Lung (tissue), 12 donors: ENCODE measurements around the gene BCL2L12. TPM values are rescaled to one million over a fixed set of nuclear protein-coding genes. Genes with fewer than 3 reads are reported as not detected.

ENCODE experiments used
- ATAC-seq: fragments of 200-7000 bp; cut with Tn5 transposase; one replicate; pipeline ENCODE4 v1.9.1; 2020; ENCODE audit warnings: moderate number of reproducible peaks; ENCODE audit not compliant: insufficient read depth, low FRiP score
- DNase-seq, 3 donors: peaks; one replicate each; pipeline ENCODE4 v3.0.0-alpha.2; 2013 to 2017
- H3K27ac ChIP-seq, 2 donors: one replicate each; pipeline ENCODE4 v1.5.1; 2013; ENCODE audit warnings: mild to moderate bottlenecking in 2 of 2, moderate library complexity in 2 of 2, control low read depth in 1 of 2, inconsistent platforms in 1 of 2, low read depth in 1 of 2, low read length in 1 of 2
- H3K27me3 ChIP-seq, 3 donors: one replicate each; pipeline ENCODE4 v1.5.1; 2013; ENCODE audit warnings: low read length in 2 of 3; ENCODE audit not compliant: control insufficient read depth in 3 of 3, insufficient read depth in 3 of 3
- H3K36me3 ChIP-seq, 4 donors: one replicate each; pipeline ENCODE4 v1.5.1; 2013; ENCODE audit warnings: low read length in 4 of 4, mild to moderate bottlenecking in 1 of 4, moderate library complexity in 1 of 4; ENCODE audit not compliant: control insufficient read depth in 4 of 4, insufficient read depth in 4 of 4
- H3K4me1 ChIP-seq, 5 donors: one replicate each; pipeline ENCODE4 v1.5.1; 2013; ENCODE audit warnings: low read length in 5 of 5, mild to moderate bottlenecking in 2 of 5, moderate library complexity in 1 of 5; ENCODE audit not compliant: control insufficient read depth in 5 of 5, insufficient read depth in 5 of 5
- H3K4me3 ChIP-seq: one replicate; pipeline ENCODE4 v1.5.1; 2013; ENCODE audit warnings: mild to moderate bottlenecking, control low read depth, moderate library complexity
- H3K9ac ChIP-seq, 2 donors: one replicate each; pipeline ENCODE4 v1.5.1; 2013; ENCODE audit warnings: low read length in 2 of 2, control low read depth in 1 of 2; ENCODE audit not compliant: insufficient read depth in 1 of 2
- H3K9me3 ChIP-seq, 4 donors: one replicate each; pipeline ENCODE4 v1.5.1; 2013; ENCODE audit warnings: low read length in 3 of 4, mild to moderate bottlenecking in 1 of 4, moderate library complexity in 1 of 4; ENCODE audit not compliant: control insufficient read depth in 4 of 4, insufficient read depth in 3 of 4
- CTCF ChIP-seq: IDR thresholded peaks from 2 replicates; pipeline ENCODE4 v1.5.1; 2012; ENCODE audit warnings: mild to moderate bottlenecking; ENCODE audit errors: control extremely low read depth, extremely low read depth
- whole genome bisulfite sequencing, 2 donors: extraction: QIAGEN DNeasy Blood & Tissue Kit; methylation state at CpG; one replicate each; pipeline ENCODE4 v1.1.7; 2013; 5-methylcytosine and 5-hydroxymethylcytosine counted together
- polyA plus RNA-seq, 2 donors: library from polyadenylated mRNA; stranded (reverse); fragments of 200-250 nt; gene quantifications; one replicate each; pipeline ENCODE4 v1.2.1, GENCODE V29; 2013
- total RNA-seq, 2 donors: library from RNA; depleted of rRNA in 1 of 2; stranded (reverse); fragments of >200 nt in 1 of 2; gene quantifications; one replicate each; pipeline ENCODE4 v1.2.1, GENCODE V29; 2014 to 2021
- donor health status: control.
- donor health status: control.
- donor health status: Bipolar disorder and iron deficiency.
- donor health status: healthy.
- donor health status: DM: yes; HTN: yes; CAD: no.

BCL2L12 gene
- total and polyA plus RNA-seq, 4 donors, result 3.5 to 26.1 (median 20.9) TPM

GRCh38 chr19:49691243-49692146 lies 25.8 kb downstream of the BCL2L12 start:
- DNase-seq (peak; percentile 83 to 89 (median 84)), ATAC-seq (no peak)
- H3K9me3 ChIP-seq, result no peaks in the 10 kb centered on the region
- H3K27me3 ChIP-seq, result peaks cover 0 to 5% (median 0%) of the 10 kb centered on the region in 3 donors
- WGBS, 2 donors, result 14% methylated on average over 38 to 39 of the region's 39 CpGs
- no peak for TF ChIP-seq CTCF
- H3K9ac ChIP-seq, result peak overlapping the region in 1 of 2 donors; percentile 32
- H3K36me3 ChIP-seq, result peaks cover 0 to 6% (median 5%) of the 10 kb centered on the region in 4 donors
- H3K4me1 ChIP-seq, result peaks cover 0 to 32% (median 10%) of the 10 kb centered on the region in 5 donors
- H3K4me3 ChIP-seq, result no peak overlapping the region
- no peak overlapping the region for H3K27ac ChIP-seq

GRCh38 chr19:49692147-49692506 lies 26.4 kb downstream of the BCL2L12 start:
- ATAC-seq (no peak), DNase-seq (no peak)
- no peak for TF ChIP-seq CTCF
- H3K36me3 ChIP-seq, result peaks cover 0 to 4% (median 3%) of the 10 kb centered on the region in 4 donors
- no peak overlapping the region for H3K27ac ChIP-seq
- H3K9ac ChIP-seq, result no peak overlapping the region
- peaks cover 0 to 5% (median 0%) of the 10 kb centered on the region in 3 donors for H3K27me3 ChIP-seq
- 71 to 78% methylated on average over 16 of the region's 16 CpGs for WGBS, 2 donors
- H3K4me1 ChIP-seq, result peaks cover 0 to 32% (median 10%) of the 10 kb centered on the region in 5 donors
- H3K4me3 ChIP-seq, result no peak overlapping the region
- no peaks in the 10 kb centered on the region for H3K9me3 ChIP-seq

- no peak for DNase-seq
- H3K36me3 ChIP-seq, result peaks cover 0 to 3% (median 0%) of the 10 kb centered on the region in 4 donors
- H3K9me3 ChIP-seq, result no peaks in the 10 kb centered on the region
- no peak overlapping the region for H3K27ac ChIP-seq
- no peak overlapping the region for H3K4me3 ChIP-seq
- H3K27me3 ChIP-seq, result peaks cover 0 to 5% (median 0%) of the 10 kb centered on the region in 3 donors
- no peak overlapping the region for H3K9ac ChIP-seq
- WGBS, 2 donors, result 82 to 92% methylated on average over 6 of the region's 6 CpGs
- ATAC-seq, result no peak
- no peak for TF ChIP-seq CTCF
- H3K4me1 ChIP-seq, result peaks cover 0 to 6% (median 3%) of the 10 kb centered on the region in 5 donors
Observed at GRCh38 chr19:49696115-49696514, 30.4 kb downstream of the BCL2L12 start.
